ENCODE results near the gene MRPL52.

The MRPL52 gene

GRCh38 chr14:22830443-22831010 is 840 bp downstream of the MRPL52 start:
- FAIRE-seq: no peak
- no peak for DNase-seq (ENCODE audit: insufficient read length)
- TF ChIP-seq POLR2AphosphoS5 (IDR thresholded peaks at IDR 0.05; ENCODE audit: low read depth, low read length) (no peak), TAF1 (IDR thresholded peaks at IDR 0.05; ENCODE audit: borderline replicate concordance, low read depth, low read length) (no peak), POLR2A (IDR thresholded peaks at IDR 0.05; ENCODE audit: low read depth, low read length) (no peak)

GRCh38 chr14:22835505-22835904 is 5.8 kb downstream of the MRPL52 start:
- TF ChIP-seq TAF1 (IDR thresholded peaks at IDR 0.05; ENCODE audit: borderline replicate concordance, low read depth, low read length): no peak
- TF ChIP-seq POLR2A (IDR thresholded peaks at IDR 0.05; ENCODE audit: low read depth, low read length): no peak
- no peak for TF ChIP-seq POLR2AphosphoS5 (IDR thresholded peaks at IDR 0.05; ENCODE audit: low read depth, low read length)
- DNase-seq (ENCODE audit: insufficient read length) (no peak), FAIRE-seq (no peak)

- no peak for FAIRE-seq
- no peak for DNase-seq (ENCODE audit: insufficient read length)
- TF ChIP-seq TAF1 (IDR thresholded peaks at IDR 0.05; ENCODE audit: borderline replicate concordance, low read depth, low read length) (no peak), POLR2AphosphoS5 (IDR thresholded peaks at IDR 0.05; ENCODE audit: low read depth, low read length) (no peak), POLR2A (IDR thresholded peaks at IDR 0.05; ENCODE audit: low read depth, low read length) (no peak)
These were observed 6.8 kb downstream of the MRPL52 start, which contains the start of gene MMP14 for GRCh38 chr14:22836301-22837113. MMP14 (plus strand) TSS chr14:22836585; CDS start chr14:22836818, 233 bp downstream.

- no peak for TF ChIP-seq POLR2A (IDR thresholded peaks at IDR 0.05; ENCODE audit: low read depth, low read length)
- TF ChIP-seq TAF1 (IDR thresholded peaks at IDR 0.05; ENCODE audit: borderline replicate concordance, low read depth, low read length): no peak
- no peak for TF ChIP-seq POLR2AphosphoS5 (IDR thresholded peaks at IDR 0.05; ENCODE audit: low read depth, low read length)
- FAIRE-seq (no peak), DNase-seq (ENCODE audit: insufficient read length) (no peak)
These were observed 7.5 kb downstream of the MRPL52 start for GRCh38 chr14:22837114-22837749.

GRCh38 chr14:22837750-22838538 is 8.3 kb downstream of the MRPL52 start:
- DNase-seq (ENCODE audit: insufficient read length): no peak
- TF ChIP-seq TAF1 (IDR thresholded peaks at IDR 0.05; ENCODE audit: borderline replicate concordance, low read depth, low read length) (no peak), POLR2AphosphoS5 (IDR thresholded peaks at IDR 0.05; ENCODE audit: low read depth, low read length) (no peak), POLR2A (IDR thresholded peaks at IDR 0.05; ENCODE audit: low read depth, low read length) (no peak)
- no peak for FAIRE-seq

- no peak for TF ChIP-seq TAF1 (IDR thresholded peaks at IDR 0.05; ENCODE audit: borderline replicate concordance, low read depth, low read length)
- TF ChIP-seq POLR2A (IDR thresholded peaks at IDR 0.05; ENCODE audit: low read depth, low read length): no peak
- no peak for TF ChIP-seq POLR2AphosphoS5 (IDR thresholded peaks at IDR 0.05; ENCODE audit: low read depth, low read length)
- no peak for DNase-seq (ENCODE audit: insufficient read length)
- no peak for FAIRE-seq
These were observed 8.9 kb downstream of the MRPL52 start for GRCh38 chr14:22838631-22839041.

GRCh38 chr14:22839159-22839779 is 9.6 kb downstream of the MRPL52 start:
- TF ChIP-seq POLR2A (IDR thresholded peaks at IDR 0.05; ENCODE audit: low read depth, low read length) (no peak), TAF1 (IDR thresholded peaks at IDR 0.05; ENCODE audit: borderline replicate concordance, low read depth, low read length) (no peak), POLR2AphosphoS5 (IDR thresholded peaks at IDR 0.05; ENCODE audit: low read depth, low read length) (no peak)
- FAIRE-seq (peak; percentile 68), DNase-seq (ENCODE audit: insufficient read length) (no peak)

GRCh38 chr14:22841311-22841710 is 11.6 kb downstream of the MRPL52 start:
- no peak for DNase-seq (ENCODE audit: insufficient read length)
- no peak for FAIRE-seq
- no peak for TF ChIP-seq TAF1 (IDR thresholded peaks at IDR 0.05; ENCODE audit: borderline replicate concordance, low read depth, low read length)
- no peak for TF ChIP-seq POLR2A (IDR thresholded peaks at IDR 0.05; ENCODE audit: low read depth, low read length)
- no peak for TF ChIP-seq POLR2AphosphoS5 (IDR thresholded peaks at IDR 0.05; ENCODE audit: low read depth, low read length)

GRCh38 chr14:22841769-22842168 is 12.1 kb downstream of the MRPL52 start:
- no peak for TF ChIP-seq TAF1 (IDR thresholded peaks at IDR 0.05; ENCODE audit: borderline replicate concordance, low read depth, low read length)
- FAIRE-seq (no peak), DNase-seq (ENCODE audit: insufficient read length) (no peak)

- FAIRE-seq (no peak), DNase-seq (ENCODE audit: insufficient read length) (no peak)
- no peak for TF ChIP-seq POLR2A (IDR thresholded peaks at IDR 0.05; ENCODE audit: low read depth, low read length)
- TF ChIP-seq TAF1 (IDR thresholded peaks at IDR 0.05; ENCODE audit: borderline replicate concordance, low read depth, low read length): no peak
- TF ChIP-seq POLR2AphosphoS5 (IDR thresholded peaks at IDR 0.05; ENCODE audit: low read depth, low read length): no peak
These were observed 12.8 kb downstream of the MRPL52 start for GRCh38 chr14:22842211-22843122.
